GM12873 (cell line): ENCODE results near the gene CHPF.
A peak's percentile ranks its signal among the peaks of the same experiment; 100 is the strongest.

Experiments
- TF ChIP-seq, protein P1 (sequence below): IDR thresholded peaks from 2 replicates; pipeline ENCODE4 v1.5.1; 2012; ENCODE audit warnings: low read depth, mild to moderate bottlenecking, moderate library complexity, low read length, control low read depth; ENCODE audit not compliant: insufficient read depth; ENCODE audit errors: missing control alignments

Gene CHPF

DNA sequence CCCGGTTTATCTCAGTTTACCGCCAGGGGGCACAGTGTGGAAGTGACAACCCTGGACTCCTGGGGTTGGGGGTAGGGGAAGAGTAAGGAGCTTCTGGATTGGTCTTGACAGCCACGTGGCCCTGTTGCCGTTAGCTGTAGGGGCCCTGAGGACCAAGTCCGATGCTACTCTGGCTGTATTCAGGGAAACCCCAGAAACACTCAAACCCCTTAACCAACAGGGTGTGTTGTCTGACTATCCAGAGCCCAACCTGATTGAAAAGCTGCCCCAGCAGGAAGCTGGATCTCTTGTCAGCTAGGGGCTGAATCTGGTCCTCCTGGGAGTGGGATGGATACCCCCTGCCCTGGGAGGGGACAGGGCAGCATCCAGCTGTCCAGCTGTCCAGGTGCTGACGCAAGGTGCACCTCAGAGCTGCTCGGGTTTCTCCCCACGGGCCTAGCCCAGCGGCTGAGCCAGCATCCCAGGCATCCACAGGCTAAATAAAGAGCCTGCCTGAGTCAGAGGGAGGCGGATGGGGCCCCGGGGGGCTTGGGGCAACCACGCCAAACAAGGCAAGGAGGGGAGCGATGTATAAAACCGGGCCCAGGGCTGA is 48.0 kb downstream of the CHPF start:
- TF ChIP-seq, protein P1, sequence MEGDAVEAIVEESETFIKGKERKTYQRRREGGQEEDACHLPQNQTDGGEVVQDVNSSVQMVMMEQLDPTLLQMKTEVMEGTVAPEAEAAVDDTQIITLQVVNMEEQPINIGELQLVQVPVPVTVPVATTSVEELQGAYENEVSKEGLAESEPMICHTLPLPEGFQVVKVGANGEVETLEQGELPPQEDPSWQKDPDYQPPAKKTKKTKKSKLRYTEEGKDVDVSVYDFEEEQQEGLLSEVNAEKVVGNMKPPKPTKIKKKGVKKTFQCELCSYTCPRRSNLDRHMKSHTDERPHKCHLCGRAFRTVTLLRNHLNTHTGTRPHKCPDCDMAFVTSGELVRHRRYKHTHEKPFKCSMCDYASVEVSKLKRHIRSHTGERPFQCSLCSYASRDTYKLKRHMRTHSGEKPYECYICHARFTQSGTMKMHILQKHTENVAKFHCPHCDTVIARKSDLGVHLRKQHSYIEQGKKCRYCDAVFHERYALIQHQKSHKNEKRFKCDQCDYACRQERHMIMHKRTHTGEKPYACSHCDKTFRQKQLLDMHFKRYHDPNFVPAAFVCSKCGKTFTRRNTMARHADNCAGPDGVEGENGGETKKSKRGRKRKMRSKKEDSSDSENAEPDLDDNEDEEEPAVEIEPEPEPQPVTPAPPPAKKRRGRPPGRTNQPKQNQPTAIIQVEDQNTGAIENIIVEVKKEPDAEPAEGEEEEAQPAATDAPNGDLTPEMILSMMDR = peak; percentile 64

DNA sequence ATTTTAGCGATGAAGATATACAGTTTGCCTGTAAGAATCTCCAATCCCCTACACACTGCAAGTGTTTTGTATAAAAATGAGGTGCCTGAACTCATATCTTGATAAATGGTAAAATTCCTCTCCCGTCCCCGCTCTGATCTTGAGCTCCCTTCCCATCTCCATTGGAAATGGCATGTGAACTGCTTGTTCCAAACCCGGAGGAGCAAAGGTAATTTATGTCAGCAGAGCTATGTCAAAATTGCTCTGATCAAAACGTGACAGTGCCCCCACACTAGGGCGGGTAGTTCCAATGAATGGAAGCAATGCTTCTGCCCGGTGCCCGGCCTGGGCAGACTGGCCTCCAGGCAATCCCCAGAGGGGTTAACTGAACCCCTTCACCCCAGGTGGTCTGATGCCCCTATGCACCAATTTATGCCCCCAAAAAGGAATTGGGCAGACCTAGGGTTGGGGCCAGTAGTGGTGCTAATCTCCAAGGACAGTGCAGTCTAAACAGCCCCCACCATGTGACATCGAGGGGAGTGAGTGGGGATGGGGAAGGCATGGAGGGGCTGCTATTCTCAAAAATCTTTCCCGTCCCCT is 48.6 kb downstream of the CHPF start:
- TF ChIP-seq, protein P1 = no peak

DNA sequence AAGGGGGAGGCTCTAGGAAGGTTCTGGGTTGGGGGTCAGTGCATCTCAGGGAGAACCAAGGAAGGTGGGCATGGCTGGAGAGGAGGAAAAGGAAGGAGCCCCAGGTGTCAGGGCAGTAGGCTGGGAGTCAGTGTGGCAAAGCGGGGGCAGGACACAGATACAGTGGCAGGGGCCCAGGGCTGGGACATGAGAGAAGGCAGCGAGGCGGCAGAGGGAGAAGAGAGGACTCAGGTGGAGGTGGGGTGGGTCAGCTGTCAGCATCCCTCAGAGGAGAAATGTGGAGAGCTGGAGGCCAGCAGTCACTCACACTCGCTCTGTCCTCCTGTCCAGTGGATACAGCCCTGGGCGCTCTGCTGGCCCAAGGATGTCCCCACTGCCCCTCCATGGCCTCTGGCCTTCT is 50.5 kb downstream of the CHPF start:
- TF ChIP-seq, protein P1 = no peak

DNA sequence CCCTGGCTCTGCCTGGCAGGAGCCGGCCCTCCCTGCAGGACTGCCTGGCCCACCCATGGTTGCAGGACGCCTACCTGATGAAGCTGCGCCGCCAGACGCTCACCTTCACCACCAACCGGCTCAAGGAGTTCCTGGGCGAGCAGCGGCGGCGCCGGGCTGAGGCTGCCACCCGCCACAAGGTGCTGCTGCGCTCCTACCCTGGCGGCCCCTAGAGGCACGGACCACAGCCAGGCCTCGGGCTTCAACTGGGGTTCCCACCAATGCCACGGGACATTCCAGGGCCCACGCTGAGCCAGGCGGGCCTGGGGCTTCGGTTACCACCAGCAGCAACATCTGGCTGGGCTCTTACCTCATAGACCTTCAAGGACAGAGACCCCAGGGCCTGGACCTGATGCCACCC is 51.0 kb downstream of the CHPF start:
- TF ChIP-seq, protein P1 = no peak

DNA sequence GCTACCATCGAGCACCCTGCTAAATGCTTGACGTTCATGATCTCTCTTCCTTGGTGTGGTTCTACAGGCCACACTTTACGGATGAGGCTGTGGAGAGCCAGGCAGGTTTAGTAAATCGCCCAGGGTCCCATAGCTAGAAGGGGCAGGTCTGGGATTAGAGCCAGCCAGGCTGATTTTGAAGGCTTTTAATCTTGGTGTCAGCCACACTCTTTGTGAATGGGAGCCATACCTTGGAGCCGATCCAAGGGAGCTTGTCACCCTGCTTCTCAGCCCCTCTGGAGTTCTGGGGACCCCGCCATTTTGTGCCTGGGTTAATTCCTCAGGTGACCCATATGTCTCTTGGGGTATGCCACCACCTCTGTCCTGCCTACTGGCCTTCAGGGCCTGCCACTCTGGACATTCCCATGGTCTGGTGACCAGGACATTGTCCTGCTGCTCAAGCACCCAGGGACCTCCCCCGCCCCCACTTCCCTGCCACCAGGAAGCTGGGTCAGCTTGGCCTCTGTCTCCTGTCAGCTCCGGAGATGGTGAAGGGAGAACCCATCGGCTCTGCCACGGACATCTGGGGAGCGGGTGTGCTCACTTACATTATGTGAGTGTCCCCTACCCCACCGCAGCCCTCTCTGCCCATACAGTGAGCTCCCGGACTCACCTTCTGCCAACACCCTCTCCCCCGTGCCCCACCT is 52.2 kb downstream of the CHPF start:
- TF ChIP-seq, protein P1 = no peak

DNA sequence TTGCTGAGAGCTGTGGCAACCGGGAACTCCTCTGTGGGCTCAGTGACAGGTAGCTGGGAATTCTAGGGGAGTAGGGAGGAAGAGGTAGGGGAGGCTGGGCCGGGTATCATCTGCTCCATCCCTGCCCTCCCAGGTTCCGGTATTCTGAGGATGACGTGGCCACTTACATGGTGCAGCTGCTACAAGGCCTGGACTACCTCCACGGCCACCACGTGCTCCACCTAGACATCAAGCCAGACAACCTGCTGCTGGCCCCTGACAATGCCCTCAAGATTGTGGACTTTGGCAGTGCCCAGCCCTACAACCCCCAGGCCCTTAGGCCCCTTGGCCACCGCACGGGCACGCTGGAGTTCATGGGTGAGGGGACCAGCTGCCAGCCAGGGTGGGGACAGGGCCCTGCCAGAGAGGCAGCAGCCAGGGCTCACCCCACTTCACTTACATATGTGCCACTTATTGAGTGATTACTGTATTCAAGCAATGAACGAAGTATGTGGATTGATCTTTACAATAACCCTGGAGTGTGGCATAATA is 52.9 kb downstream of the CHPF start:
- TF ChIP-seq, protein P1 = no peak

DNA sequence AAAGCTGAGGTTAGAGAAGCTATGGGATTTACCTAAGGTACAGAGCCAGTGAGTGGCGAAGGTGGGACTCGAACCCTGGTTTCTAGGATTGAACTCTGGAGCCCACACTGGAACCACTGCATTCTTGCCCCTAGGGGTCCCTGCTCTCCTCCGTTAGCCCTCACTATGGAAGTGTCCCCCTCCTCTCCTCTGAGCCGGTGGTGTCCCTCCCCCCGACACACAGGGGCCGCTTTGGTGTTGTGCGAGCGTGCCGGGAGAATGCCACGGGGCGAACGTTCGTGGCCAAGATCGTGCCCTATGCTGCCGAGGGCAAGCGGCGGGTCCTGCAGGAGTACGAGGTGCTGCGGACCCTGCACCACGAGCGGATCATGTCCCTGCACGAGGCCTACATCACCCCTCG is 53.4 kb downstream of the CHPF start:
- TF ChIP-seq, protein P1 = no peak
